NCI-H526 (cell line): Measurements from ENCODE around the gene RPTOR.

Experiments used
- DNase-seq, 2 experiments: peaks; one replicate each; lab custom pipeline; 2025; lab: John Stamatoyannopoulos, UW

RPTOR gene

DNA sequence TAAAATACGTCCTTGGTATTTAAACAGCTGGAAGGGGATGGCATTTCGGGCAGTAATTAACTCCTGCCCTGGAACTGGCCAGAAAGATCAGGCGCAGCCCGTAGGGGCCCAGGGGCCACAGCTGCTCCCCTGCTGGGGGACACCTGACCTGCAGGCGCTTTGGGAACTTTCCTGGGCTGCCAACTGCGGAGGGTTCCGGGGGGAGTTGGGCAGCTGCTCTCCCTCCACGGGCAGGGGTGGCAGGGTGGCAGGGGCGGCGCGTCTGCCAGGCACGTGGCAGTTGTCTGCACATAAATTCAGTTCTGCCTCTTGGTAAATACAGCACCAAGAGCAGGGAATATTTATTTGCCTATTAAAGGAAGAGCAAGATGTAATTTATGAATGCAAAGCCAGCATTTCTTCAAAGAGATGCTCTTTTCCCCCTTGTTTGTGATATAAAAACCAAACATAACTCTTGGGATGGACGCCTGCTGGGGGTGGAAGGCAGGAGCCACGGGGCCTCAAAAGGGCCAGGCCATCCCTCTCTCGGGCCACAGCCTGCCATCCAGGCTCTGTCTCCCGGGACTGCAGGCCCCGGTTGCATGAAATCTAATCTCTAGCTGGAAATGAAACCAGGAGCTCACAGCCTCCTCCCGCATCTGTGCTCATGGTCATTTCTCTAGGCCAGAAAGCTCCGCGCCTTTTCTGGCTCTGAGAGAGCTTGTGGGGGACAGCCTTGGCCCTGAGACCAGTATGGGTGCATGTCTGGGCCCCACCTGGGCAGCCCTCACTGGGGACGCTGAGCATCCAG lies 417.1 kb downstream of the RPTOR start:
- DNase-seq, result no peak

DNA sequence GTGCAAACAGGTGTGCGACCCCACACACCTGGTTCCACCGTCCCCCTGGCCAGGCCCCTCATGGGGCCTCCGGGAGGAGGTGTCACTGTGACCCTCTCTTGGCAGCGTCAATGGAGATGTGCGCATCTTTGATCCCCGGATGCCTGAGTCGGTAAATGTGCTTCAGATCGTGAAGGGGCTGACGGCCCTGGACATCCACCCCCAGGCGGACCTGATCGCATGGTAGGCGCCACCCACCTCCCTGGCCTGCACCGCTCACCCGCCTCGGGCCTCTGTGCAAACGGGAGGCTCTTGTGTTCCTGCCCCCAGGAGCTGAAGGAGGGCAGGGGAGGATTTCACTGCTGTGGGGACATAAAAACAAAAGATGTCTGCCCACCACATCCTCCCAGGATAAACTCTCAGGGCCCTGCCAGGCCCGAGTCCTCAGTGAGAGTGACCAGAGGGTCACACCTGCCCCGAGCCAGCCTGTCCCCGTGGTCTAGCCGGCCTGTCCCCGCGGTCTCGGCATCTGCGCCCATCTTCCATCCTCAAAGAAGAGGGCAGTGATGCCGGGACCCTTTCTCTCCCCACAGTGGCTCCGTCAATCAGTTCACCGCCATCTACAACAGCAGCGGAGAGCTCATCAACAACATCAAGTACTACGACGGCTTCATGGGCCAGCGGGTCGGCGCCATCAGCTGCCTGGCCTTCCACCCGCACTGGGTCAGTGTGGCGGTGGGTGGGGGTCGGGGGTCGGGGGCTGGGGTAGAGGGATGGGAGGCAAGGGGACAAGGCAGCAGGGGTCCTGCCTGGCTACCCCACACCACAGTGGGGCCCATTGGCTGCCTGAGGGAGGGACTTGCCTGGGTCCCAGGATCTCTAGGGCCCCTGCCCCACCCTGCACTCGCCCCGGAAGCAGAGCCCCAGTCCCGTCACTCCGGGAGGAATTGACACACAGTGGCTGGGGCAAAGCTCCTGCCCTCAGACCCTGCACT lies 418.0 kb downstream of the RPTOR start:
- no peak for DNase-seq

DNA sequence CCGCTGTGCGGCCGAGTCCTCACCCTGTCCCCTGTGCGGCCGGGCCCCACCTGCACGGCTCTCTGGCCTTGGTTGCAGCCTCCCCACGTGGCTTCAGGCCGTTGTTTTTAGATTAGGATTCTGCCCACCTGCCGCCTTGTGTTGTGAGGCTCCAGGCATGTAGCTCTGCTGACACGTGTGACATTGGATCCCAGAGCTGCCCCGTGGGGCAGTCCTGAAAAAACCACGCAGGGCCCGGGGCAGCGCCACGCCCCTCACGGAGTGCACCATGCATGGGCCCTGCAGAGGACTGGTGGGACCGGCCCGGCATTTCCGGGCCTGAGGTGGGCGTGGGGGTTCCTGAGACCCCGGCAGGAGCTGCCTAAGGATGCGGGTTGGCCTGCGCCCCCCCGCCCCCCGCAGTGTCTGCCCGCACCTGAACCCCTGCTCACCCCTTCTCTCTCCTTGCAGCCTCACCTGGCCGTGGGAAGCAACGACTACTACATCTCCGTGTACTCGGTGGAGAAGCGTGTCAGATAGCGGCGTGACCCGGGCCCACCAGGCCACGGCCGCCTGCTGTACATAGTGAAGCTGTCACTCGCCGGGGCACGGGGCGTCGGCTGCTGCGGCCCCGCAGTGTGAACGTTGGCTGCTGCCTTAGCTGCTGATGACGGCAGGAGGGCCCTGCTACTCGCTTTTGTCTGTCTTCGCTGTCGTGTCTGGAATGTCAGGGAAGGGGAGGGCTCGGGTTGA lies 419.3 kb downstream of the RPTOR start:
- DNase-seq, result no peak

DNA sequence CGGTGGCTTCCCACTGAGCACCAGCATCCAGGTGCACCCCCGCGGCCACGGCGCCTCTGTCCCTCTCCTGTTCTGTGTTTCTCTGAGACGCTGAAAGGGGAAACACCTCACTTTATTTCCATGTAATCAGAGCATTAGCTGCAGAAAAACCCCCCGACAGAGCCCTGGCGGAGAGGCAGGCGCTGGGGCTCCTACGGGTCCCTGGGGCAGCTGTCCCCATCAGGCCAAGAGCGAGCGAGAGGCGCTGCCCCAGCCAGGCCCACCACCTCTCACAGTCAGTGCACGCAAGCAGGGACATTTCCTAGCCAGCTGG lies 419.9 kb downstream of the RPTOR start:
- no peak for DNase-seq

DNA sequence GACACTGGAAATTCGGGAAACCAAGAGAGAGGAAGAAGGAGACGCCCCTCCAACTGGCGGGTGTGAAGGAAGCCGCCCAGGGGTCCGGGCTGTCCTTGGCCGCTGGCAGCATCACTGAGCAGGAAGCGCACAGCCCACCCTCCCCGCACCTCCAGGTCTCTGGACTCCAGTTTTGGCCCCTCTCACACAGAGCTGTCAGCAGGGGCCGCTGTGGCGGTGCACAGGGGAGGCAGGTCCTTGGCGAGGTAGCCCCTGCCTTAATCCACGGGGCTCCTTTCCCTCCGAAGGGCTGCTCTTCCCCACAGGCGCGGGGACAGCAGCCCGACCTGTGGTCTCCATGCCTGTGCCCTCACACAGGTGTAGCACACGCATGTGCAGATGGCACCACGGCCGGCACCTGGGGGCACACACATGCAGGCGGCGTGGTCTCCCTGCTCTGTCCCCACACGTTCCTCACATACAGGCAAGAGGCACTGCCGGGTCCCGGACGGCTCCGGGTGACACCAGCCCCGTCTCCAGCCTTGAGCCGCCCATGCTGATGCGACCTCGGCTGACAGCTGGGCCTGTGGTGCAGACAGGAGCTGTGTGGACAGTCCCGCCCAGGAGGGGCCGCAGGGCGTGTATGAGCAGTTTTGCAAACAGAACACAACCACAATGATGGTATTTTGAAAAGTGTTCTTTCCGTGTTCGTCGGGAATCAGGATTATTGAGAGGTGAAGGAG lies 420.4 kb downstream of the RPTOR start:
- DNase-seq, result no peak

DNA sequence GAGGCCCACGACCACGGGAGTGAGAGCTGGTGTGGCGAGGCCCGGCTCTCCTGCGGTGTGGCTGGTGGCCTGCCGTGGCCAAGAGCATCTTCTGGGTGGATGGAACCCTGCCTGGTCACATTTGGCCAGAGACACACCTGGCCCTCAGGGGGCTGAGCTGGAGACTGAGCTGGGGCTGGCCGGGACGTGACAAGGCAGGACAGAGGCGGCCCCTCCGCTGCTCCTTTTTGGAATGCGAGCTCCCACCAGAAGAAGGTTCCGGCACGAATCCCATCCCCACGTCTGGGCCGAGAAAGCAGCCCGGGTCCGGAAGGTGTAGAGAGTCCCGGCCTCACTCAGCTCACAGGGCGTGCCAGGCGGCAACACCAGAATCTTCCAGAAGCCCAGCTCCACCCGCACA lies 421.0 kb downstream of the RPTOR start:
- no peak for DNase-seq

DNA sequence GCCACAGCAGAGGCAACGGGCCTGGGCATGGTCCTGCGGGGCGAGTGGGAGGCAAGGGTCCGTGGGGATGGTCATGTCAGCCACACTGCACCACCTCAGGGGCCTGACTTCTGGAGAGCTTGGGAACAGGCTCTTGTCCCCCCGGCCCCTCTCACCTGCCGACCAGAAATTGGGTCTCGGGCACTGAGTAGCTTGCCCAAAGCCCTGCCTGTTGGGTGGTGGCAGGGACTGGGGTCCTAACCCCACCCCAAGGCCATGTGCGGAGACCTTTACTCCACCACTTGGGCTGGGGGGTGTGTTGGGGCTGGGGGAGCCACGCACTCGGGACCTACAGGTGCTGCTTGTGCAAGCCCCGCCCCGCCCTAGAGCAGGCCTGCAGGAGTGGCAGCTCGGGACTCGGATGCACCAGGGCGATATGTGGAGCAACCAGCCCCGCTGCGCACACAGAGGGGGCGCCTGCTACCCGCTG lies 422.8 kb downstream of the RPTOR start:
- DNase-seq, result no peak

DNA sequence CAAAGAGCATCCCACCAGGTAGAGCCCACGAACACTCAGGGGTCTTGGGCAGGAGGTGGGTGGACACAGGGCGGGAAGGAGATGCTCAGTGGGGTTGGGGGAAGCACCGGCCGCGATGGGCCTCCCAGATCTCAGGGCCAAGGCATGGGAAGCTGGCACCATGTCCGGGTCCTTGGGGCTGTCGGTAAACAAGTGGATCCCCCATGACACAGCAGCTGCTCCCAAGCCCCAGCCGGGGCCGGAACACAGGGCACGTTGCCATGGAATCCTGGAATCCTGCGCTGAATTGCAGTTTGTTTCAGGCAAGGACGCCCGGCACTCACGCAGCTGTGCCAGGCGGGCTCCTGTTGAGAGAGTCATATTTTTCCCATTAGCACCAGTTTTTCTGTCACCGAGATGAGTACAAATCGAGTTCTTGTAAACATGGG lies 424.0 kb downstream of the RPTOR start:
- DNase-seq, result no peak

DNA sequence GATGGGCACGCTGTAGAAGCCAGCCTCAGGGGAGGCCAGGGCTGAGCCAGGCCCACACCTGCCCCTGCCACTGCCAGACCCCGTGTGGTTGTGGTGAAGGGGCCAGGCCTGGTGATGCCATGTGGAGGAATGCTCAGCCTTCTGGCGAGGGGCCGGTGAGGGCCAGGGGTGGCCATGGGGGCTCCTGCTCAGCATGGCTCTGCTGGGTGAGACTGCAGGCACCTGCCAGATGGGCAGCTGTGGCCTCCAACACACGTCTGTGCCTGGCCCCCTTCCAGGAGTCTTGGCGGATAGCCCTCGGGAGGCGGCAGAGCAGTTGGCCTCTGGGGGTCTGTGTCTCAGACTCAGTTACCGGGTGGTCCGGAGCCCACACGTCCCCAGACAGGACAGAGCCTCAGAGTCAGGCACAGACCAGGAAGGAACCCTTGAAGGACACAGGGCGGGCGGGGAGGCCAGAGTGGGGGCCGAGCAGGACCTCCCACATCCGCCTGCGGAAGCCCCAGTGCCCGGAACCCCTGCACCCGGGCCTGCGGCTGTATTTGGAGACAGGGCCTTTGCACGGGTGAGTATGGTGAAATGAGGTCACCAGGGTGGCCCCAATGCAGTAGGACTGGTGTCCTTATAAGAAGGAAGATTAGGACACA lies 424.5 kb downstream of the RPTOR start:
- DNase-seq, result no peak

DNA sequence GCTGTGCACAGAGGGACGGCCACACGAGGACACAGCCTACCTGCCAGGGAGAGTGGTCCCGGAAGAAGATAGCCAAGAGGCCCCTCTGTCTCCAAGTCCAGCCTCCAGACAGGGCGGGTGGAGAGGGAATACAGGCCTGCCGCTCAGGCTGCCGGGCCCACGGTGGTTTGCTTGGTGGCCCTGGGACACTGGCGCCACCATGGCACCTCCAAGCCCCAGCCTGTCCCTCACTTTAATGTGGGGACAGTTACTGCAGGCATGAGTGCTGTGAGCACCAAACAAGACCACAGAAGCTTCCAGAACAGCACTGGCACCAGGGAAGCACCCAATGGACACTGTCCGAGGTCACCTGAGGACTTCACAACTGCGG lies 425.0 kb downstream of the RPTOR start:
- no peak for DNase-seq

DNA sequence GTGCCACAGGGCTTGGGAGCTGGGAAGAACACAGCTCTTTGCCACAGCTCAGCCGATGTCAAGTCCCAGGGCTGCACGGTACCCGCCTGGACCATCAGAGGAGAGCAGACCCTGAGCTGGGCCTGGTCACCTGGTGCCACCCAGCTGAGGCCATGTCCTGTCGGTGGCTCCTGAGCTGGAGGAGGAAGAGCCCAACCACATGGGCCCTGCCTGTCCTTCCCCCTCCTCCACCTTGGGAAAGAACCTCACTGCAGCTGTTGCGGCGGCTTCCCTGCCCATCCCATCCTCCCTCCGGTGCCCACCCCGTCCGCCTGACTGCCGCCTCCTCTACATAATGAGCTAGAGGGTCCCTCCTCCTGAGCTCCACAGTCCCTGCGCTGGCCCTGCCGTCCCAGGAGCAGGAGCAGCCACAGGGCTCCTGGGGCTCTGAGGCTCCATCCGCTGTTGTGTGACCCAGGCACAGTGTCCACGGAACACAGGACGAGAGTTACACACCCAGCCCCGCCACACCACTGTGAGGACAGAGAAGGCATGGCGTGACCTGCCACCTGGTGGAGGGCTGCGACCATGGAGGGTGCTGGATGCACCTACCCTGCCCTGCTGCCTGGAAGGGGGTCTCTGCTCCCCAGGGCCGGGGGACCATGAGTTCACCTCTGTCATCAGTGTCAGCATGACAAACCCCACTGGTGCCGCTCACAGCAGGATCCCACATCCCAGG lies 425.6 kb downstream of the RPTOR start:
- peak in 1 of 2 experiments; percentile 45 for DNase-seq

DNA sequence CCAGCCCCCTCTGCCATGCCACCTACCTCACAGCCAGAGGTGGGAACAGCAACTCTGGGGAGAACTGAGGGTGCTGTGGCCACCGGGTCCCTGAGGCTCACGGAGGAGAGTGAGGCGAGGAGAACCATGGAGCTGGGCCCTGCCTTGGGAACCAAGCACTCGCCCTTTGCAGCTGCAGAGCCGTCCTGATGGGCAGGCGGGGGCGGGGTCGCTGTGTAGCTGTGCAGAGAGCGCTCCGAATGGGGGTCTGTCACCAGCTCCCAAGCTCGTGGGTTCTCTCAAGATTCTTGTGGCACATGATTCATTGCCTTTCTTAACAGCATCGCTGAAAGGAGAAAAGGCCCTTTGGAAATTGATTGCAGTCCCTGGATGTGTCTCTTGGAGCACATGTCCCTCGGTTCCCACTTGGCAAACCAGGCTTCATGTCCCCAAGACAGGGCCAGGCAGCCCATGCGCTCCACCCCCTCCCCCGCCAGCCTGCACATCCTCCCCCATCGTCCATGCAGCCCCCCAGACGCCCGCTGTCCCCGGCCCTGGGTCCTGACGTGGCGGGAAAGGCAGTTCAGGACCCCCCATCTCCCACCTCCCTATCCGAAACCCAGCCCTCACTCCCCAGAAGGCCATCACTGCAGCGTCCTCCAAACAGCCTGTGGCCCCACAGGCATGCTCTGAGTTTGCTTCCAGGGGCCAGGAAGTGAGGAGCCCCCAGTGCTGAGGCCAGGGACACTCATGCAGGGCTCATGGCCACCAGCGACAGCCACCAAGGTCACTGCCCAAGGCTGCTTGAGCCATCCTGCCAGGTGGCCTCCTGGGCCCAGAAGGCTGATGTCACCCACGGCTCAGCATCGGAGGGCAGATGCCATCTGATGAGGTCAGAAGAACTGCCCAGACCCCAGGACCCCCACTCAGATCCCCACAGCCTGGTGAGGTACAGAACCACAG lies 426.4 kb downstream of the RPTOR start:
- no peak for DNase-seq

DNA sequence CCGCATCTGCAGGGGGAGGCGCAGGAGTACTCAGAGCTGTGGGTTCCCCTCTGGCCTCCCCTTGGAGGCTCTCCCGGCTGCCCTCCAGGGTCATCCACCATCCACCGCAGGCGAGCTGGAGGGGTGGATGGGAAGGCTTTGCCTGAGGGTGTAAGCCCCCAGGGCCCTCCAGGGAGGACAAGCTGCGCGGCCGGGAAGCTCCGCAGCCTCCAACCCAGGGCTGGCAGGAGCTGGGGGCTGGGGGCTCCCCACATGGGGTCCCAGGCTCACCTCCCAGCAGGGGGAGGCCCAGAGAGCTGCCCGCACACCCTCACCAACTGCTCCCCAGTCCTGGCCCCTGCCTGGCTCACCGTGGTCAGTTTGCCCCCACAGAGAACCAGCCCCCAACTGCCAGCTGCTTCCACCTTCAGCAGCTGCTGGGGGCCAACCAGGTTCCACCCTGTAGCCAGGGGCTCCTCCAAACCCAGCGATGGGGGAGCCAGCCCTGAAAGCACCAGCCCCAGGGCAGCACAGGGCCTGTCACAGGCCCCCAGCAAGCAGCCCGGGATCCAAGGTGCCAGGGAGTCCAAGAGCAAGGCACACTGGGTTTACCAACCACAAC lies 427.2 kb downstream of the RPTOR start:
- no peak for DNase-seq

DNA sequence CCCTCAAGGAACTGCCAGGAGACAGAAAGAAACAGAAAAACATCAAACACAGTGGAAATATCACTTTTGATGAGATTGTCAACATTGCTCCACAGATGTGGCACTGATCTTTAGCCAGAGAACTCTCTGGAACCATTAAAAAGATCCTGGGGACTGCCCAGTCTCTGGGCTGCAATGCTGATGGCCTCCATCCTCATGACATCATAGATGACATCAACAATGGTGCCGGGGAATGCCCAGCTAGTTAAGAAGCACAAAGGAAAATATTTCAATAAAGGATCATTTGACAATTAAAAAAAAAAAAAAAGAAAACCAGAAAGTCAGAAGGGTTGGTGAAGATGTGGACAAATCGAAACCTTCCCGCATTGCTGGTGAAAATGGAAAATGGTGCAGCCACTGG lies 432.1 kb downstream of the RPTOR start:
- DNase-seq, result no peak

DNA sequence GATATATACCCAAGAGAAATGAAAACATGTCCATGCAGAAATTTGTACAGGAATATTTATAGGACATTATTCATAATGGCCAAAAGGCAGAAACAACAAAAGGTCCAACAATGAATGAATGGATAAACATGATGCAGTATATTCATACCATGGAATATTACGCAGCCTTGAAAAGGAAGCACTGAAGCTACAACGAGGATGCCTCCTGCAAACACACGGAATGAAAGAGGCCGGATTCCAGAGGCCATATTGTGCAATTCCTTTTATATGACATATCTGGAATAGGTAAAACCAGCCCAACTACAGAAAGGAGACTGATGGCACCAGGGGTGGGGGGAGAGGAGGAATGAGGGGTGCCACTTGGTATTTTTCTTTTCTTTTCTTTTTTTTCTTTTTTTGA lies 432.5 kb downstream of the RPTOR start:
- no peak for DNase-seq

DNA sequence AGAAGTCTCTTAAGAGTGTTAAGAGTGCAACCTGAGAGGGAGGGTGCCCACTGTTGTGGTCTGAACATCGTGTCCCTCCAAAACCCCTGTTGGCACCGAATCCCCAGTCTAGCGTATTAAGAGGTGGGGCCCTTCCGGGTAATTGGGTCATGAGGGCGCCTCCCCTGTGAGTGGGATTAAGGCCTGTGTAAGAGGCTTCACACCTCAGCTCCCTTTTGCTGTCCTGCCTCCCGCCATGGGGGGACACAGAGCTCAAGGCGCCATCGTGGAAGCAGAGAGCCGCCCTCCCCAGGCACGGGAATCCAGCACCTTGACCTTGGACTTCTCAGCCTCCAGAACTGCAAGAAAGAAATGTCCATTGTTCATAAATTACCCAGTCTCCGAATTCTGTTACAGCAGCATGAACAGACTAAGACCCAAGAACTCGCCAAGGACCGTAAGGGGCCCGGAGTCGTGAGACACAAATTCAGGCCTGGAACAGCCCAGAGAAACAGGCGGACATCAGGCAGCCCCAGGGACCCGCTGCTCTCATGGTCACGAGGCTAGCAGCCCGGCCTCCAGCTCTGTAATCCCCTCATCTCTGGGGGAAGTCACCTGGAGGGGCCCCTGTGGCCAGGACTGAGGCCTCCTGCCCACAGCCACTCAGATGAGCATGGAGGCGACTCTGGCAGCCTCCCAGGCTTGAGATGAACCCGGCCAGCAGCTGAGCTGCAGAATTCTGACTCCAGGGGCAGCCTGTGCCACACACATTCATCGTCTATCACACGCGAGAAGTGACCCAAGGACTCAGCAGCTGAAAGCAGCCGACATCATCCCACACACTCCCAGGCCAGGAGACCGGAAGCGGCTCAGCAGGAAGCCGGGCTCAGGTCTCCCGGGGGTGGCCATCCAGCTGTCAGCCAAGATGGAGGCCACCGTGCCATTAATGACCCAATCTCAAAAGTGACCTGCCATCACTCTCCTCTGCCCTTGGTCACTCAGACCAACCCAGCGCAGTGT lies 434.2 kb downstream of the RPTOR start:
- no peak for DNase-seq

DNA sequence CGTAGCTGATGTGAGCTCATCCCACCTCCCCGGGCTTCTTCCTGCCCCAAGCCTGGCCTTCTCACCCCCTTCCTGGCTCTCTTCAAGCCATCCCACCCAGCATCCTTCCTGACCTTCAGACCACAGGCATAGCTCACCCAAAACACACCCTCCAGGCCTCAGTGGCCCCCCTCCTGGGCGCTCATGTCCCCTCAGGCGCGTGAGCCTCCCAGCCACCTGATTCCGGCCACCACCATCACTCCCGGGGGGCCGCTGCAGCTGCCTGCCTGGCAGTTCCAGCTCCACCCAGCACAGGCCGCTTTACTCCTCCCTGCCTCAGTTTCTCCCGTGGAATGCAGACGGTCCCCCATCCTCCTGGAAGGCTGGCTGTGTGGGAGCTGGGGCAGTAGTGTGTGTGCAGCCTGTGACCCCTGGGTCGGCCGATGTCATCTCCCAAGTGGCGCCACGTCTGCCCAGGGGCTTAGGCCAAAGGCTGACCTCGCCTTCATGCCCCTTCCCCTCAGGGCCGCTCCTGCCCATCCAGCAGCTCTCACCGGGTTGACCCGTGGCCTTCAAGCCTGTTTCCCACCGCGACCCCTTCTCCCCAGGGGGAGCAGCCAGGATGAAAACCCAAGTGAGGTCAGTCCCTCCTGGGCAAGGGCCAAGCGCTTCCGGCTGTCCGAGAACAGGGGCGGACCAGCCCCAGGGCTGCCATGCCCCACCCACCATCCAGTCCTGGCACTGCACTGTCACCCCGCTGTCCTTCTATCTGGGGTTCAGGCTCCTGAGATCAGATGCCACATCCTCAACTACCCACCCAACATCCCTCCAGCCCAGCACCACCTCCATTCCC lies 435.1 kb downstream of the RPTOR start:
- no peak for DNase-seq
